Measurements from ENCODE around the gene AHDC1.
"Not testable (repeated sequence)": the region's sequence is repeated elsewhere in the genome, so short reads cannot be mapped to it uniquely, and the experiment has no call there.

The AHDC1 gene

DNA sequence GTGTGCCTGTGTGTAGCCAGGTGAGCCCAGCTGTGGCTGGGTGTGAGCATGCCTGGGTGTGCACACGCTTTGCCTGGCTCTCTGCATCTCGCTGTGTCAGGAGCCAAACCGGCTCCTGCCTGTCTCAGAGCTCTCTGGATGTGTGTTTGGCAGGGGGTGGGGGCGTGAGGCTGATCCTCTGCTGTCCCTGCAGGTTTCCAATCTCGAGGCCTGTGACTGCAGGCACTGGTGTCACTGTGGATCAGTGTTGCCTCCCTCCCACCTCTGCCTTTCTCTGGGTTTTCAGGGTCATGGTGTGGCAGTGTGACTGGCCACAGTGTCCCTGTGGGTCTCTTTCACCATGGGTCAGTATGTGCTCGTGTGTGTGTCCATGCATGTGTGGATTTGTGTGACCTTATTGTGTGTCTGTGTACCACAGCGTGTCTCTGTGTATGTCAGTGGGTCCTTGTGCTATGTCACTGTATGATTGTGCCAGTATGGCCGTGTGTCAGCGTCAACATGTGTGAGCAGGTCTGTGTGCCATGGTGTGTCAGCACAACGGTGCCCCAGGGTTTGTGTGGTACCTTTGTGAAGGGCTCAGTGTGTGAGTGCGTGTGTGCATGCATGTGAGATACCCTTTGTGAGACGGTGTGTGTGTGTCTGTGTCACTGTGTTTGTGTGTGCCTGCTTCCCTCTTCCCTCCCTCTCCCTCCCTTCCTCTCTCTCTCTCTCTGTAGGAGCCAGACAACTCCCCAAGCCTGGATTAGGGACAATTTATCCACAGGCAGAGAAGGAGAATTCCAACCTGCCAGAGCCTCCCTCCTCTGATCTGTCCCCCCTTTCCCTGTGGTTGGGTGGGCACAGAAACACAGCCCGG, 43.4 kb downstream of the AHDC1 start:
- peaks cover 54% of the 10 kb centered on the region for H3K4me1 ChIP-seq (ENCODE audit: control insufficient read depth, insufficient read depth, low read length, unreplicated experiment)
- no peaks in the 10 kb centered on the region for H3K36me3 ChIP-seq (ENCODE audit: insufficient read depth, low read length)
- H3K79me2 ChIP-seq (ENCODE audit: control insufficient read depth, insufficient read depth, low read length, unreplicated experiment) = peaks cover 35% of the 10 kb centered on the region
- H3K4me3 ChIP-seq (ENCODE audit: low read depth, low read length) = no peak overlapping the region
- no peak overlapping the region for H2AFZ ChIP-seq (ENCODE audit: low read length, unreplicated experiment)
- no peaks in the 10 kb centered on the region for H3K27me3 ChIP-seq (ENCODE audit: insufficient read depth, low read length)
- no peak overlapping the region for H3K27ac ChIP-seq (ENCODE audit: low read depth, low read length)

GRCh38 chr1:27559466-27560030, 44.4 kb downstream of the AHDC1 start:
- H3K4me1 ChIP-seq (ENCODE audit: control insufficient read depth, insufficient read depth, low read length, unreplicated experiment) = peaks cover 51% of the 10 kb centered on the region
- H3K27me3 ChIP-seq (ENCODE audit: insufficient read depth, low read length) = no peaks in the 10 kb centered on the region
- H3K36me3 ChIP-seq (ENCODE audit: insufficient read depth, low read length) = no peaks in the 10 kb centered on the region
- H2AFZ ChIP-seq (ENCODE audit: low read length, unreplicated experiment) = no peak overlapping the region
- H3K4me3 ChIP-seq (ENCODE audit: low read depth, low read length) = no peak overlapping the region
- H3K27ac ChIP-seq (ENCODE audit: low read depth, low read length) = no peak overlapping the region
- H3K79me2 ChIP-seq (ENCODE audit: control insufficient read depth, insufficient read depth, low read length, unreplicated experiment) = peaks cover 25% of the 10 kb centered on the region

DNA sequence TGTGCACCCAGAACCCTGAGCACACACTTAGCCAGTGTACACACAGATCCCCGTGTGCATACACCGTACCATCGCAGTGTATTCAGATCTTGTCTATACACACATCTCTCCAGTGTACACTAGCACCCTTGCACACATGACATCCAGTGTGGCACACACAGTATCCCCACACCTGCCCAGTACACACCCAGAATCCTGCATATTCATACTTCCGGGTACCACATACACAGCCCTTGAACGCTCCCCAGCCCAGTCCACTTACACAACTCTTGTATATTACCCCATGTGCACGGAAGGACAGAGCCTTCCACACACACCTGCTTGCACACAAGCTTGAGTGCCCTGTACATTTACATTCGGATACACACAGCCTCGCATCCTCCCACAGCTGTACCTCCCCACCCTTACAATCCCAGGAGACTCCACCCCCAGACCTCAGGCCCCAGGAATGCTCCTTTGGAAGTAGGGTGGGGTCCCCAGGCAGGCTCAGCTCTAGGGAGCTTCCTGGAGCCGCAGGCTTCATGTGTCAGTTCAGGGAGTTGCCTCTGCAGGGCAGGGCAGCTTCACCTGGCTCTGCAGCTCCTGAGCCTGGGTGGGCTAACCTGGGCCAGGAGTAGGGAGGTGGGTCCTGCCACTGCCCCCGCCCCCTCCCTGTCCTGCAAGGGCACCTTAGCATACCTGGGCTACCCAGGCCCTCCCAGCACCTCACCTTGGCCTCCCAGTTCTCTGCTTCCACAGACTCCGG, 46.2 kb downstream of the AHDC1 start:
- Histone ChIP-seq H2AFZ (ENCODE audit: low read length, unreplicated experiment) (no peak overlapping the region), H3K4me3 (ENCODE audit: low read depth, low read length) (no peak overlapping the region), H3K27me3 (ENCODE audit: insufficient read depth, low read length) (no peaks in the 10 kb centered on the region), H3K4me1 (ENCODE audit: control insufficient read depth, insufficient read depth, low read length, unreplicated experiment) (peaks cover 34% of the 10 kb centered on the region), H3K79me2 (ENCODE audit: control insufficient read depth, insufficient read depth, low read length, unreplicated experiment) (peaks cover 14% of the 10 kb centered on the region), H3K36me3 (ENCODE audit: insufficient read depth, low read length) (no peaks in the 10 kb centered on the region), H3K27ac (ENCODE audit: low read depth, low read length) (peak overlapping the region; percentile 18; the same call in 1 of the 2 replicates)

DNA sequence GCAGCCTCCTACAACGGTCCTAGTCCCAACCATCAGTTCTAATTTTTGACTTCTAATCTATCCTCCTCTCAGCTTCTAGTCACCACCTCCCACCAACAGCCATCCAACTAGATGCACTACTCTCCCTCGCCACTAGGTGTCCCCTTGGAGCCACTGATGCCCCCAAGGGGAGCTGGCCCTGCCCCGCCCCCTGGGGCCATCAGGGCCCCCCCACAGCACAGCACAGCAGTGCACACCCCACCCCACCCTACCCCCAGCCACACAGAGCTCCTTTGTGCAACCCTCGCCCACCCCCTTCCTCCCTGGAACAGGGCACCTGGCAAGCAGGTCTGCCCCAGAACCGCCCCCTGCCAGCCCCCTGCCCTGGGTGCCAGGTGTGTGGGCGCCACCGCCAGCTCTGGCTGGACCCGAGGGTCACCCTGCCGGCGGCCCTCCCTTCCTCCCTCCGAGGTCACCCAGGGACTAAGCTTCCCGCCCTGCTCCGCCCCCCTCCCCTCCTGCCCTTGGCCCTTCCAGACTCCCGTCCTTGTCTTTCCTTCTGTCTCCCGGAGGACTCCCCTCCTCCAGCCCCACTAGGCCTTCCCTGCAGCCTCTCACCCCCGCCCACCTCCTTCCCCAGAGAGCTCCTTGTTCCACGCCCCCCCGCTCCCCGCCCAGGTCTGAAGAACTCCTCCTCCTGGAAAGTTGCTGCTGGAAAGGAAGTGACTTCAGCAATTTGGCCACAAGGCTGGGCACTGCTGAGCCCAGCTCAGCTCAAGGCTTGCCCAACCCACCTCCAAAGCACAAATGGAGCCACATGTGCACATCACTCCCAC, 47.0 kb downstream of the AHDC1 start:
- H3K4me1 ChIP-seq (ENCODE audit: control insufficient read depth, insufficient read depth, low read length, unreplicated experiment) = peaks cover 28% of the 10 kb centered on the region
- no peaks in the 10 kb centered on the region for H3K27me3 ChIP-seq (ENCODE audit: insufficient read depth, low read length)
- 0 out of 2 replicates have a peak overlapping the region, but pooled peaks have one; percentile 28 for H3K4me3 ChIP-seq (ENCODE audit: low read depth, low read length)
- no peaks in the 10 kb centered on the region for H3K36me3 ChIP-seq (ENCODE audit: insufficient read depth, low read length)
- H3K27ac ChIP-seq (ENCODE audit: low read depth, low read length) = peak overlapping the region; percentile 20
- no peak overlapping the region for H2AFZ ChIP-seq (ENCODE audit: low read length, unreplicated experiment)
- peaks cover 7% of the 10 kb centered on the region for H3K79me2 ChIP-seq (ENCODE audit: control insufficient read depth, insufficient read depth, low read length, unreplicated experiment)

DNA sequence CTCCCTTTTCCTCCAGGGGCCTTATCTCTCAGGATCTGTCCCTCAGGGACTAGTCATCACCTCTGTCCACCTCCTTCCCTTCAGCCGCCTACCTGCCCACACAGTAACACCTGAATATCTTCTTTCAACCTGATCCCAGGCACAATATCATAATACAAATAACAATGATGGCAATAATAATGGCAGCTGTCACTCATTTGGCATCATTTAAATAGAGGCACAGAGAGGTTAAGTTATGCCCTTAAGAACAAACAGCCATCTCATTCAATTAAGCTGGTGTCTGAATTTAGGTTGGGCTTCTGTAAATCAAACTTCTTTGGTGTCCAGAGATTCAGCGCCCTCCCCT, 47.5 kb downstream of the AHDC1 start:
- Histone ChIP-seq H3K27ac (ENCODE audit: low read depth, low read length) (peak overlapping the region; percentile 20), H3K27me3 (ENCODE audit: insufficient read depth, low read length) (no peaks in the 10 kb centered on the region), H2AFZ (ENCODE audit: low read length, unreplicated experiment) (no peak overlapping the region), H3K79me2 (ENCODE audit: control insufficient read depth, insufficient read depth, low read length, unreplicated experiment) (peaks cover 3% of the 10 kb centered on the region), H3K4me1 (ENCODE audit: control insufficient read depth, insufficient read depth, low read length, unreplicated experiment) (peaks cover 28% of the 10 kb centered on the region), H3K36me3 (ENCODE audit: insufficient read depth, low read length) (peaks cover 2% of the 10 kb centered on the region; the same call in 1 of the 2 replicates), H3K4me3 (ENCODE audit: low read depth, low read length) (peak overlapping the region; percentile 28; the same call in 1 of the 2 replicates)

- H3K4me1 ChIP-seq (ENCODE audit: control insufficient read depth, insufficient read depth, low read length, unreplicated experiment) = peaks cover 28% of the 10 kb centered on the region
- no peaks in the 10 kb centered on the region for H3K27me3 ChIP-seq (ENCODE audit: insufficient read depth, low read length)
- peaks cover 8% of the 10 kb centered on the region for H3K36me3 ChIP-seq (ENCODE audit: insufficient read depth, low read length)
- peak overlapping the region; percentile 28; the same call in 1 of the 2 replicates for H3K4me3 ChIP-seq (ENCODE audit: low read depth, low read length)
- peaks cover 3% of the 10 kb centered on the region for H3K79me2 ChIP-seq (ENCODE audit: control insufficient read depth, insufficient read depth, low read length, unreplicated experiment)
- H2AFZ ChIP-seq (ENCODE audit: low read length, unreplicated experiment) = no peak overlapping the region
- H3K27ac ChIP-seq (ENCODE audit: low read depth, low read length) = peak overlapping the region; percentile 50
Observed at GRCh38 chr1:27555700-27556424, 48.1 kb downstream of the AHDC1 start.

DNA sequence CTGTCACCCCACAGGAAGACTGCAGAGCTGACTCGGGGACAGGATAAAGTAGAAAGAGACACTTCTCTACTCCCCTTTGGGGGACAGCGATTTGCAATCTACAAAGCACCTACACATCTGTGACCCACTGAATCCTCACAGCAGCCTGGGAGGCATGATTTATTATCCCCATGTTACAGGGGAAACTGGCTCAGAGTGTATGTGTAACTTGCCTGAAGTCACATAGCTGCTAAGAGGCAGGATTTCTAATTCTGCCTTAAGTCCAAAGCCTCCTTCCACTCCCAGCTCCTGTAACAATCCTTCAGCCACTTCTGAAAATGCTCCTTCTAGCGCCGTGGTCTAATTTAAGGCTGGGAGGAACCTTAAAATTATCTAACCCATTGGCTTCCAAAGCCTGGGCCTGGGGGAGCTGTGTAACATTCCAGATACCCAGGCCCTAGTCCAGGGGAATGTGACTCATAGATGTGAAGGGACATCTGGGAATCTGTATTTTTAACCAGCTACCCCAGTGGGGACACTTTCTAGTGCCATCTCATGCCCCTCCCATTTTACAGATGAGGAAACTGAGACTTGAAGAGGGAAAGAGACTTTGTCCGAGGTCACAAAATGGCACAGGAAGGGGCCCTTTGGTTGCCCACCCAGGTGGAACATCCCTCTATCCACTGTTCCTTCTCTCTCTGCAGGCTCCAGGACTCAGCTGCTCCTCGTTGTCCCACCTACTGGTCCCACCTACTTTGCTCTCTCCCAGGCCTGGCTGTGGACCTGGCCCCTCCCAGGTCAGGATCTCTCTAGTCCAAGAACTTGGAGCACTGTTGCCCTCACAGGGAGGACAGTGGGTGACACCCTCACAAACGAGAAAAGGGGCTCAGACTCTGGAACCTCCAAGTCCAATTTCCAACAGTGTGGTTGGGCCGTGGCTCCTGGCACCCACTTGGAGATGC, 48.9 kb downstream of the AHDC1 start:
- Histone ChIP-seq H3K4me1 (ENCODE audit: control insufficient read depth, insufficient read depth, low read length, unreplicated experiment) (peaks cover 28% of the 10 kb centered on the region), H3K79me2 (ENCODE audit: control insufficient read depth, insufficient read depth, low read length, unreplicated experiment) (peaks cover 3% of the 10 kb centered on the region), H3K4me3 (ENCODE audit: low read depth, low read length) (no peak overlapping the region), H2AFZ (ENCODE audit: low read length, unreplicated experiment) (no peak overlapping the region), H3K27ac (ENCODE audit: low read depth, low read length) (peak overlapping the region; percentile 50), H3K36me3 (ENCODE audit: insufficient read depth, low read length) (peaks cover 15% of the 10 kb centered on the region), H3K27me3 (ENCODE audit: insufficient read depth, low read length) (no peaks in the 10 kb centered on the region)

GRCh38 chr1:27554293-27554692, 49.7 kb downstream of the AHDC1 start:
- peak overlapping the region; percentile 50 for H3K27ac ChIP-seq (ENCODE audit: low read depth, low read length)
- H3K4me1 ChIP-seq (ENCODE audit: control insufficient read depth, insufficient read depth, low read length, unreplicated experiment) = peaks cover 28% of the 10 kb centered on the region
- H3K36me3 ChIP-seq (ENCODE audit: insufficient read depth, low read length) = peaks cover 15% of the 10 kb centered on the region
- no peaks in the 10 kb centered on the region for H3K27me3 ChIP-seq (ENCODE audit: insufficient read depth, low read length)
- H2AFZ ChIP-seq (ENCODE audit: low read length, unreplicated experiment) = no peak overlapping the region
- peaks cover 3% of the 10 kb centered on the region for H3K79me2 ChIP-seq (ENCODE audit: control insufficient read depth, insufficient read depth, low read length, unreplicated experiment)
- no peak overlapping the region for H3K4me3 ChIP-seq (ENCODE audit: low read depth, low read length)

GRCh38 chr1:27553823-27554222, 50.1 kb downstream of the AHDC1 start:
- H2AFZ ChIP-seq (ENCODE audit: low read length, unreplicated experiment); H3K4me3 ChIP-seq (ENCODE audit: low read depth, low read length); H3K27ac ChIP-seq (ENCODE audit: low read depth, low read length); H3K79me2 ChIP-seq (ENCODE audit: control insufficient read depth, insufficient read depth, low read length, unreplicated experiment); H3K27me3 ChIP-seq (ENCODE audit: insufficient read depth, low read length): not testable (repeated sequence)
- Histone ChIP-seq H3K4me1 (ENCODE audit: control insufficient read depth, insufficient read depth, low read length, unreplicated experiment) (peaks cover 28% of the 10 kb centered on the region), H3K36me3 (ENCODE audit: insufficient read depth, low read length) (peaks cover 15% of the 10 kb centered on the region)

Data from ACC112 (cell line).